Endothelial cell of umbilical vein (primary cell): ENCODE data around the gene MARCKSL1.

Experiments used
- CTCF ChIP-seq, 2 donors: IDR thresholded peaks; 1 replicate in 1 of 2; 2 replicates in 1 of 2; pipeline ENCODE4 v1.5.1; 2011; ENCODE audit warnings: low read length in 2 of 2, mild to moderate bottlenecking in 2 of 2, moderate library complexity in 2 of 2, control low read depth in 1 of 2, inconsistent platforms in 1 of 2, low read depth in 1 of 2; ENCODE audit not compliant: insufficient read depth in 1 of 2; ENCODE audit errors: extremely low read depth in 1 of 2
- EZH2 ChIP-seq: IDR thresholded peaks from 2 replicates; pipeline ENCODE4 v1.6.1; 2012; ENCODE audit warnings: borderline replicate concordance, low read depth, mild to moderate bottlenecking, moderate library complexity, low read length, inconsistent platforms; ENCODE audit not compliant: severe bottlenecking
- FOS ChIP-seq: IDR thresholded peaks from 2 replicates; pipeline ENCODE4 v1.6.1; 2011; ENCODE audit warnings: mild to moderate bottlenecking, low read length, moderate library complexity, borderline replicate concordance; ENCODE audit not compliant: insufficient read depth
- JUN ChIP-seq: IDR thresholded peaks from 2 replicates; pipeline ENCODE4 v1.6.1; 2011; ENCODE audit warnings: borderline replicate concordance, low read depth; ENCODE audit not compliant: insufficient read length, insufficient read depth
- MAX ChIP-seq: IDR thresholded peaks from 2 replicates; pipeline ENCODE4 v1.6.1; 2011; ENCODE audit not compliant: insufficient read depth, insufficient read length
- MYC ChIP-seq: IDR thresholded peaks from one replicate; pipeline ENCODE4 v1.6.1; 2011; ENCODE audit warnings: mild to moderate bottlenecking, low read depth, low read length
- POLR2A ChIP-seq: IDR thresholded peaks from 2 replicates; pipeline ENCODE4 v1.6.1; 2012; ENCODE audit warnings: low read depth, mild to moderate bottlenecking, control low read depth, low read length
- POLR2AphosphoS5 ChIP-seq: IDR thresholded peaks from 2 replicates; pipeline ENCODE4 v1.6.1; 2012; ENCODE audit warnings: low read depth, mild to moderate bottlenecking, control low read depth, low read length, moderate library complexity; ENCODE audit not compliant: insufficient read depth

- TF ChIP-seq POLR2AphosphoS5 = no peak
- TF ChIP-seq FOS = no peak
- no peak for TF ChIP-seq CTCF (IDR thresholded peaks at IDR 0.05; ENCODE audit: extremely low read depth in 1 of 2, insufficient read depth in 1 of 2, low read depth in 1 of 2, low read length in 2 of 2)
- TF ChIP-seq MAX = no peak
- TF ChIP-seq JUN = no peak
- peak; percentile 24 for TF ChIP-seq POLR2A
- TF ChIP-seq MYC = no peak
- TF ChIP-seq EZH2 = no peak
Observed at GRCh38 chr1:32372149-32372756, 36.2 kb upstream of the MARCKSL1 start.
